IPS-15b (cell line): ENCODE measurements around the gene RNF103.
"Not testable (repeated sequence)": the region's sequence is repeated elsewhere in the genome, so short reads cannot be mapped to it uniquely, and the experiment has no call there.

Experiments
- H3K27me3 ChIP-seq: one replicate; pipeline ENCODE4 v1.6.1; 2013; ENCODE audit warnings: low read length; ENCODE audit not compliant: control insufficient read depth, insufficient read depth
- H3K36me3 ChIP-seq: one replicate; pipeline ENCODE4 v1.6.1; 2013; ENCODE audit warnings: low read length; ENCODE audit not compliant: control insufficient read depth, insufficient read depth
- H3K4me1 ChIP-seq: one replicate; pipeline ENCODE4 v1.6.1; 2013; ENCODE audit warnings: mild to moderate bottlenecking, low read length; ENCODE audit not compliant: control insufficient read depth, insufficient read depth
- H3K4me3 ChIP-seq: one replicate; pipeline ENCODE4 v1.5.1; 2013; ENCODE audit warnings: low read depth, low read length
- H3K9ac ChIP-seq: one replicate; pipeline ENCODE4 v1.6.1; 2013; ENCODE audit warnings: low read depth, mild to moderate bottlenecking, low read length
- H3K9me3 ChIP-seq: one replicate; pipeline ENCODE4 v1.6.1; 2013; ENCODE audit warnings: mild to moderate bottlenecking, low read length; ENCODE audit not compliant: control insufficient read depth, insufficient read depth

RNF103 gene

GRCh38 chr2:86623494-86624266, at the start of gene RNF103:
Gene RNF103 (minus strand): TSS chr2:86623865. CDS start chr2:86622886, 979 bp downstream.
- no peaks in the 10 kb centered on the region for H3K9me3 ChIP-seq
- peak within 1 kb of the TSS; percentile 76 for H3K9ac ChIP-seq
- H3K36me3 ChIP-seq, result no peaks in the 10 kb centered on the region
- peaks cover 12% of the 10 kb centered on the region for H3K27me3 ChIP-seq
- peak within 1 kb of the TSS; percentile 84 for H3K4me3 ChIP-seq
- H3K4me1 ChIP-seq, result peaks cover 8% of the 10 kb centered on the region

- no peaks in the 10 kb centered on the region for H3K4me1 ChIP-seq
- H3K27me3 ChIP-seq, result no peaks in the 10 kb centered on the region
- H3K9ac ChIP-seq, result no peak overlapping the region
- H3K36me3 ChIP-seq, result no peaks in the 10 kb centered on the region
- no peak overlapping the region for H3K4me3 ChIP-seq
- H3K9me3 ChIP-seq, result no peaks in the 10 kb centered on the region
Measured at GRCh38 chr2:86673011-86673410, 49.3 kb upstream of the RNF103 start.

- Histone ChIP-seq H3K4me1 (no peaks in the 10 kb centered on the region), H3K4me3 (no peak overlapping the region), H3K27me3 (no peaks in the 10 kb centered on the region), H3K9ac (no peak overlapping the region), H3K36me3 (no peaks in the 10 kb centered on the region), H3K9me3 (no peaks in the 10 kb centered on the region)
Measured at GRCh38 chr2:86672027-86672545, 48.4 kb upstream of the RNF103 start.

- Histone ChIP-seq H3K36me3 (no peaks in the 10 kb centered on the region), H3K9ac (no peak overlapping the region), H3K27me3 (no peaks in the 10 kb centered on the region), H3K4me1 (no peaks in the 10 kb centered on the region), H3K9me3 (no peaks in the 10 kb centered on the region), H3K4me3 (no peak overlapping the region)
Measured at GRCh38 chr2:86671337-86671981, 47.8 kb upstream of the RNF103 start.

GRCh38 chr2:86669323-86669722, 45.7 kb upstream of the RNF103 start:
- not testable (repeated sequence) for H3K36me3 ChIP-seq, H3K27me3 ChIP-seq, H3K9ac ChIP-seq, H3K9me3 ChIP-seq, H3K4me3 ChIP-seq, H3K4me1 ChIP-seq

- Histone ChIP-seq H3K9me3 (peaks cover 9% of the 10 kb centered on the region), H3K4me1 (no peaks in the 10 kb centered on the region), H3K27me3 (no peaks in the 10 kb centered on the region), H3K4me3 (no peak overlapping the region), H3K36me3 (no peaks in the 10 kb centered on the region), H3K9ac (no peak overlapping the region)
Measured at GRCh38 chr2:86661333-86661732, 37.7 kb upstream of the RNF103 start.

GRCh38 chr2:86650188-86650587, 26.5 kb upstream of the RNF103 start:
- no peaks in the 10 kb centered on the region for H3K4me1 ChIP-seq
- H3K36me3 ChIP-seq, result no peaks in the 10 kb centered on the region
- H3K9me3 ChIP-seq, result no peaks in the 10 kb centered on the region
- H3K9ac ChIP-seq, result no peak overlapping the region
- H3K4me3 ChIP-seq, result no peak overlapping the region
- H3K27me3 ChIP-seq, result no peaks in the 10 kb centered on the region

- Histone ChIP-seq H3K27me3 (no peaks in the 10 kb centered on the region), H3K9ac (no peak overlapping the region), H3K36me3 (no peaks in the 10 kb centered on the region), H3K9me3 (no peaks in the 10 kb centered on the region), H3K4me1 (no peaks in the 10 kb centered on the region), H3K4me3 (no peak overlapping the region)
Measured at GRCh38 chr2:86649119-86649947, 25.7 kb upstream of the RNF103 start.

GRCh38 chr2:86648681-86649080, 25.0 kb upstream of the RNF103 start:
- no peaks in the 10 kb centered on the region for H3K4me1 ChIP-seq
- no peaks in the 10 kb centered on the region for H3K27me3 ChIP-seq
- no peaks in the 10 kb centered on the region for H3K9me3 ChIP-seq
- no peaks in the 10 kb centered on the region for H3K36me3 ChIP-seq
- no peak overlapping the region for H3K4me3 ChIP-seq
- no peak overlapping the region for H3K9ac ChIP-seq

GRCh38 chr2:86646865-86647264, 23.2 kb upstream of the RNF103 start:
- no peak overlapping the region for H3K4me3 ChIP-seq
- H3K4me1 ChIP-seq, result no peaks in the 10 kb centered on the region
- H3K9me3 ChIP-seq, result no peaks in the 10 kb centered on the region
- no peaks in the 10 kb centered on the region for H3K27me3 ChIP-seq
- no peaks in the 10 kb centered on the region for H3K36me3 ChIP-seq
- H3K9ac ChIP-seq, result no peak overlapping the region

GRCh38 chr2:86646329-86646728, 22.7 kb upstream of the RNF103 start:
- H3K4me1 ChIP-seq, result no peaks in the 10 kb centered on the region
- H3K4me3 ChIP-seq, result no peak overlapping the region
- no peaks in the 10 kb centered on the region for H3K36me3 ChIP-seq
- no peaks in the 10 kb centered on the region for H3K9me3 ChIP-seq
- H3K27me3 ChIP-seq, result no peaks in the 10 kb centered on the region
- no peak overlapping the region for H3K9ac ChIP-seq
